Activated T-helper 1 cell treated with Interleukin-2 at 50 U/mL for 16 hours (primary cell): ENCODE measurements around the gene FSD1.
A peak's percentile ranks its signal among the peaks of the same experiment; 100 is the strongest.
"Not testable (repeated sequence)": the region's sequence is repeated elsewhere in the genome, so short reads cannot be mapped to it uniquely, and the experiment has no call there.

ENCODE experiments used
- DNase-seq: peaks from one replicate; pipeline ENCODE4 v3.0.0-alpha.2; 2020; ENCODE audit warnings: low read depth

The FSD1 gene

GRCh38 chr19:4284974-4285373 lies 19.4 kb upstream of the FSD1 start:
- DNase-seq, result no peak

- not testable (repeated sequence) for DNase-seq
These were observed 18.3 kb upstream of the FSD1 start for GRCh38 chr19:4286141-4286540.

- no peak for DNase-seq
These were observed 16.2 kb upstream of the FSD1 start for GRCh38 chr19:4288091-4288777.

GRCh38 chr19:4291184-4291732 lies 13.1 kb upstream of the FSD1 start:
- no peak for DNase-seq

GRCh38 chr19:4292515-4292914 lies 11.9 kb upstream of the FSD1 start:
- no peak for DNase-seq

GRCh38 chr19:4294389-4294788 lies 10.0 kb upstream of the FSD1 start:
- DNase-seq, result no peak

- no peak for DNase-seq
These were observed 8.2 kb upstream of the FSD1 start for GRCh38 chr19:4295972-4296771.

GRCh38 chr19:4297901-4298809 lies 6.2 kb upstream of the FSD1 start:
- DNase-seq, result no peak

GRCh38 chr19:4298810-4299550 lies 5.4 kb upstream of the FSD1 start:
- no peak for DNase-seq

GRCh38 chr19:4300589-4300988 lies 3.8 kb upstream of the FSD1 start:
- DNase-seq, result no peak

GRCh38 chr19:4301590-4302242 lies 2.7 kb upstream of the FSD1 start:
- no peak for DNase-seq

GRCh38 chr19:4302243-4302640 lies 2.2 kb upstream of the FSD1 start, which contains the start of gene TMIGD2:
Gene TMIGD2 (minus strand): TSS chr19:4302389. CDS start chr19:4302385, 4 bp downstream.
- peak; percentile 8 for DNase-seq

GRCh38 chr19:4303819-4304537 lies 420 bp upstream of the FSD1 start:
- DNase-seq, result no peak

GRCh38 chr19:4305257-4305612 lies 837 bp downstream of the FSD1 start:
- DNase-seq, result no peak

- no peak for DNase-seq
These were observed 1.3 kb downstream of the FSD1 start for GRCh38 chr19:4305659-4306058.

- no peak for DNase-seq
These were observed 6.1 kb downstream of the FSD1 start for GRCh38 chr19:4310247-4311121.

GRCh38 chr19:4313847-4314490 lies 9.6 kb downstream of the FSD1 start:
- no peak for DNase-seq

- no peak for DNase-seq
These were observed 12.6 kb downstream of the FSD1 start for GRCh38 chr19:4316956-4317355.

GRCh38 chr19:4318460-4318859 lies 14.1 kb downstream of the FSD1 start:
- no peak for DNase-seq
